Nephron progenitor cell (in vitro differentiated cells): ENCODE measurements around the gene AVPR1A.

ENCODE experiments used
- DNase-seq: peaks from one replicate; pipeline ENCODE4 v3.0.0; 2021
- H3K27ac Mint-ChIP-seq: 2 replicates; pipeline ENCODE4 v1.8.0; 2021; ENCODE audit warnings: mild to moderate bottlenecking, moderate library complexity, mixed read lengths
- H3K27me3 Mint-ChIP-seq: 2 replicates; pipeline ENCODE4 v1.8.0; 2021; ENCODE audit warnings: mild to moderate bottlenecking, low read depth, mixed read lengths; ENCODE audit not compliant: poor library complexity
- H3K36me3 Mint-ChIP-seq: 2 replicates; pipeline ENCODE4 v1.8.0; 2021; ENCODE audit warnings: low read depth, mixed read lengths
- H3K4me1 Mint-ChIP-seq: 2 replicates; pipeline ENCODE4 v1.8.0; 2021; ENCODE audit warnings: mixed read lengths
- H3K4me3 Mint-ChIP-seq: 2 replicates; pipeline ENCODE4 v1.8.0; 2021; ENCODE audit warnings: mild to moderate bottlenecking, moderate library complexity, mixed read lengths
- H3K9me3 Mint-ChIP-seq: 2 replicates; pipeline ENCODE4 v1.8.0; 2021; ENCODE audit warnings: mild to moderate bottlenecking, moderate library complexity, mixed read lengths
- TF ChIP-seq, protein P1 (sequence below): fragments of 200-600 bp; sonication (generic); IDR thresholded peaks from 2 replicates; pipeline ENCODE4 v1.5.0; 2021; ENCODE audit warnings: antibody characterized with exemption

AVPR1A gene

DNA sequence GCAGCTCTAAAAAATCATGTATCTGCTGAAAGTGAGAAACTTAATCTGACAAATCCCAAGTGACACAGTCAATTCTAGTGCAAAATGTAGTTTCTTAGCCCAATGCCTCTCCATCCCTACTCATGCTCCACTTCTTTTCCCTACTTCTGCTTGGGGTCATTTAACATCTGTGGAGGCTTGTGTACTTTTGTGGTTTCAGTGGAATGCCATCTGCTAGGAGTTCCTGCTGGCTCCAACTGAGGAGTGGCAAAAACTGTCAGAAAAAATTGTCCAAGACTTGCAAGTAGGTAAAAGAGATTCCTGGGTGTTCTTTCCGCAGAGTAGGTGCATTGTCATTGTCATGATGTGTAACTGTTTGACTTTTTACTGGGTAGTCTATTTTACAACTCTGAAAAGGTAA is 12.5 kb upstream of the AVPR1A start:
- Mint-ChIP-seq H3K4me1 (no peaks in the 10 kb centered on the region), H3K36me3 (no peaks in the 10 kb centered on the region), H3K4me3 (no peak overlapping the region), H3K27me3 (peaks cover 4% of the 10 kb centered on the region), H3K9me3 (peaks cover 11% of the 10 kb centered on the region), H3K27ac (no peak overlapping the region)
- TF ChIP-seq, protein P1, sequence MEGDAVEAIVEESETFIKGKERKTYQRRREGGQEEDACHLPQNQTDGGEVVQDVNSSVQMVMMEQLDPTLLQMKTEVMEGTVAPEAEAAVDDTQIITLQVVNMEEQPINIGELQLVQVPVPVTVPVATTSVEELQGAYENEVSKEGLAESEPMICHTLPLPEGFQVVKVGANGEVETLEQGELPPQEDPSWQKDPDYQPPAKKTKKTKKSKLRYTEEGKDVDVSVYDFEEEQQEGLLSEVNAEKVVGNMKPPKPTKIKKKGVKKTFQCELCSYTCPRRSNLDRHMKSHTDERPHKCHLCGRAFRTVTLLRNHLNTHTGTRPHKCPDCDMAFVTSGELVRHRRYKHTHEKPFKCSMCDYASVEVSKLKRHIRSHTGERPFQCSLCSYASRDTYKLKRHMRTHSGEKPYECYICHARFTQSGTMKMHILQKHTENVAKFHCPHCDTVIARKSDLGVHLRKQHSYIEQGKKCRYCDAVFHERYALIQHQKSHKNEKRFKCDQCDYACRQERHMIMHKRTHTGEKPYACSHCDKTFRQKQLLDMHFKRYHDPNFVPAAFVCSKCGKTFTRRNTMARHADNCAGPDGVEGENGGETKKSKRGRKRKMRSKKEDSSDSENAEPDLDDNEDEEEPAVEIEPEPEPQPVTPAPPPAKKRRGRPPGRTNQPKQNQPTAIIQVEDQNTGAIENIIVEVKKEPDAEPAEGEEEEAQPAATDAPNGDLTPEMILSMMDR = no peak
- no peak for DNase-seq

DNA sequence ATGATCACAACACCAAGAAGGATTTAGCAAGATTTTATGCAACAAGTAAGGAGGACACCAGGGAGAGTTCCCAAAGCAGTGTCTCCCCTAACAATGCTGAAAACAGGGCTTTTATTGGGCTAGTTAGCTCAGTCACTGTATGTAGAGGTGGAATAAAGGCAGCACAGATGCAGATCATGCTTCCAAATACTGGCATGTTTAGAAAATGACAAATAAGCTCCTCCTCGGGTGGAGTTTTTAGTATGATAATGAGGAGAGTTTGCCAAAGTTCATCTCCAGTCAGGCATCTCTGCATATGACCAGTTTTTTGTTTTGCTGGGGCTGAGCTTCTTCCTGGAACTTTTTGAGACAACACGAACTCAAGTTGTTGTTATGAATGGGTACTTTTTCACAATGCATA is 4.4 kb upstream of the AVPR1A start:
- no peak for DNase-seq
- no peak overlapping the region for H3K4me3 Mint-ChIP-seq

DNA sequence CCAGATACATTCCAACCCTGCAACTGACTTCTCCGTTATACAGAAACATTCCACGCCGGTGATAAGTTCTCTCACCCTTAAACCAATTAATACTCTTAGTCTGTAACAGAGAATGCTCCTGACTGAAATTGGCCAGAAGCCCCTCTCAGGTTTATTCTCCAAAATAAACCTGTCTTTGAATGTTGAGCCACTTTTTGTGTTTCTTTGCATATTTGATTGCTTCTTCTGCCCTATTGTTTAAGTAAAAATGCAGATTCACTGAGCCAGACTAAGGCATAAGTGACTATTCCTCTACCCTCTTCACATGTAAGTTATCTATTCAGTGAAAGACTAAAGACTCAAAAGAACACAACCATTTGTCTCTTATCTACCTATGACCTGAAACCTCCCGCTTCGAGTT is 3.6 kb upstream of the AVPR1A start:
- H3K4me1 Mint-ChIP-seq = peaks cover 19% of the 10 kb centered on the region
- peaks cover 14% of the 10 kb centered on the region for H3K9me3 Mint-ChIP-seq
- peaks cover 44% of the 10 kb centered on the region for H3K27me3 Mint-ChIP-seq
- H3K36me3 Mint-ChIP-seq = peaks cover 6% of the 10 kb centered on the region
- no peak overlapping the region for H3K4me3 Mint-ChIP-seq
- TF ChIP-seq, protein P1 = no peak
- no peak for DNase-seq
- no peak overlapping the region for H3K27ac Mint-ChIP-seq

More for the DNA sequence above, 4.4 kb upstream of the AVPR1A start:
- Mint-ChIP-seq H3K4me1 (peaks cover 11% of the 10 kb centered on the region), H3K36me3 (peaks cover 6% of the 10 kb centered on the region), H3K27me3 (peaks cover 35% of the 10 kb centered on the region), H3K9me3 (peaks cover 14% of the 10 kb centered on the region), H3K27ac (no peak overlapping the region)
- TF ChIP-seq, protein P1 = no peak

DNA sequence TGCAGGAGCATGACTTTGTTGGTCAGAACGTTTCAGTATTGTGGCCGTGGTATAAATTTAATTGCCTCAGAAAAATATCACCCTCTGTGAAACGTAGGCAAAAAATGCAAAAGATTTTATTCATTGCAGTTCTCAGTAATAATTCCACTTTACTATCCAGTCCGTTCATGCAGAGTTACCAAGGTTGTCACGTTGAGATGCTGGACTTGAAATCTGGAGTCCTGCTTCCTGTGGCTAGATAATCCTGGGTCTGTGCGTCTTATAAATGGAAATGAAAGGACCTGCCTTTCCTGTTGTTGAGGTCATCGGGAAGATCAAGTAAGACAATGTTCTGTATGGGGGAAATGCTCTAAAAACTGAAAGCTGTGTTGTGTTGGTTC is 1.3 kb upstream of the AVPR1A start:
- Mint-ChIP-seq H3K9me3 (peaks cover 14% of the 10 kb centered on the region), H3K4me3 (peak overlapping the region; percentile 89), H3K36me3 (peaks cover 6% of the 10 kb centered on the region), H3K4me1 (peaks cover 21% of the 10 kb centered on the region), H3K27me3 (peaks cover 57% of the 10 kb centered on the region), H3K27ac (no peak overlapping the region)
- DNase-seq = no peak
- TF ChIP-seq, protein P1 = peak; percentile 5

DNA sequence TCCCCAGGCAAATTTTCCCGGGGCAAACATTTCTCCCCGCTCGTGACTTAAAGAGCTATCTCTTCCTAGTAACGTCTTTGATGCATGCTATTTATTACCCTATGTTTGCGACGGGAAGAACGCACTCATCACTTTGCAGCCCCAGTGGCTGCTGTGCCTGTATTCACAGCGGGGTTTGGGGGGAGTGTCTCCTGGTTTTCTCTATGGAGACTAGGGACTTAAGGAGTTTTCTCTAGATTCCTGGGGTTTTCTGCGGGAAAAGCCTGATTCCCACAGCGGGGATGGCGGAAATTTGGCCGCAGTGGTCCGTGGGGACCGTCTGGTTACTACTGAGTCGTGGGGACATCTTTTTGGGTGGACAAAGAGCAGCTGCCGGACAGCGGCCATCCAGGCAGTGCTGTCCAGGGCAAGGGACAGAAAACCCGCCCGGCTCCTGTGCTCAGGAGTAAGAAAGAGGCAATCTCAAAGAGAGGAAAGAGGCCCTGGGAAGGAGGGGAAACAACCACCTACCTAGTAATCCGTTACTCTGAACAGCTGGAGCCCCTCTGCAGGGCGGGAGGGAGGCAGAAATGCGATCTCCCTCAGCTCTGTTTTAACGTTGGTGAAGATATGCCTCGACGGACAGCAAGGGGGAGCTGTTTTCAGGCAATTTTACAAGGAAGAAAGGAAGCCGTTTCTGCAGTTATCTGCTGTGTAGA is 771 bp upstream of the AVPR1A start:
- Mint-ChIP-seq H3K4me3 (peak overlapping the region; percentile 89), H3K27me3 (peaks cover 62% of the 10 kb centered on the region), H3K36me3 (peaks cover 6% of the 10 kb centered on the region), H3K27ac (no peak overlapping the region), H3K9me3 (peaks cover 14% of the 10 kb centered on the region), H3K4me1 (peaks cover 21% of the 10 kb centered on the region)
- TF ChIP-seq, protein P1 = peak; percentile 84
- peak; percentile 67 for DNase-seq
